ENCODE measurements around the gene ROR1. TPM values are rescaled to one million over a fixed set of nuclear protein-coding genes. Genes with fewer than 3 reads are reported as not detected.

ROR1 gene
- total and polyA plus RNA-seq, 9 donors = 7.2 to 22.4 (median 11.4) TPM

DNA sequence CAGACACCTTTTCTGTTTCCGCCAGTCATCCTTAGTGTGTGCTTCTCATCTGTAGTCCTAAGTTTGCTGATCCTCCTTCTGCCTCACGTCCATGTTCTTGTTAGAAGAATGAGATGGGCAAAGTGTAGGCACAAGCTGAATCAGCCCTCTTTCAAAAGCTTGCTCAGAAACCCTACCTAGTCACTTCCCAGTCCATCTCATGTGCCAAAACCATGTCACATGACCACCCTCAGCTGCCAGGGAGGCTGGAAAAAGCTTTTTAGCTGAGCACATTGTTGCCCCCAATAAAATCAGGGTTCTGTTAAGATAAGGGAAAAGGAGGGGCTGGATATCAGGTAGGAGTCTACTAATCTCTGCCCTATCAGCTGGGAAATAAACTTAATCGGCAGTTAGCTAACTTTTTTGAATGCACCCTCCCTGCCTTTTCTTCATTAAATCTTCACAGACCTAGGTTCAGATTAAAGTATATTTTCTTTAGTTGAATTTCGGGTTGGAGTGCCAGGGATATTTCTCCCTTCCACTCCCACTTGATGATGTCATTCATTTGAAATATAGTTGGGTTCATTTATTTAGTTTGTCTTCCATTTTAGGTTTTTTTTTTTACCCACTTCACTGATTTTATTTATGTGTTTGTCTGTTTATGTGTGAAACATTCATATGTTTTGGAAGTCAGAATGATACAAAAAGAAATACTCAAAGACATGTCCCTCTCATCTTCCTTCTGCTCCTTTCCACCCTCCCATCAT lies 129.2 kb downstream of the ROR1 start:
- no CpG with 5 or more reads among the region's 4 CpGs for WGBS (ENCODE audit: insufficient coverage)

DNA sequence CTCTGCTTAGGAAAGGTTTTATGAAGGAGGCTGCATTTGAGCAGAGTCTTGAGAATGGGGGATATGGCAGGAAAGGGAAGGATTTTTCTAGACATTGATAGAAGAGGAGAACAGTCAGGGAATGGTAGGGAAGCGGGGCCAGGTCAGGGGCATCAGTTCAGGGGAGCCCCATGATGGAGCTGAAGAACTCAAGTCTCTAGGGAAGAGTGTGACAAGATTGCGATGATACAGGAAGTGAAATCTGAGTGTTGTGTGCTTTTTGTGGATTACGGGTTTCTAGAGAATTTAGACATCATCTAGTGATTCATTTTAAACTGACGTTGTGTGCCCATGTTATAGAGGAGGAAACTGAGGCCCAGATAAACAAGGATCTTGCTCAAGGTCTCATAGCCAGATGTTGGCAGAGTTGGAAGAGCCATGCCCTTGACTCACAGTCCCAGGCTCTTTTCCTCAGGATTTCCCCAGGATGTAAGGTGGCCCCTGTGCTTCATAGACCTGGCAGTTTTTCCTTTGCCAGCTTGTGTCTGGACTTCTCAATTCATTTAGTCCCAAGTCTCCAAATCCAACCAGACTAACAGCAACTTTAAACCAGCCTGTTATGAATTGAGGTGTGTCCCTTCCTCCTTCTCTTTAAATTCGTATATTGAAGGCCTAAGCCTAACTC lies 130.3 kb downstream of the ROR1 start:
- no peaks in the 10 kb centered on the region for H3K9me3 ChIP-seq (replicated peaks; ENCODE audit: control insufficient read depth, low read depth, low read length)
- H3K36me3 ChIP-seq (ENCODE audit: control insufficient read depth, insufficient read depth, low read length) = no peaks in the 10 kb centered on the region
- DNase-seq = no peak
- WGBS (ENCODE audit: insufficient coverage) = 82% methylated on average over 4 of the region's 5 CpGs
- no peak overlapping the region for H3K27ac ChIP-seq (ENCODE audit: low read length)
- no peak overlapping the region for H3K4me3 ChIP-seq (ENCODE audit: low read length)
- peaks cover 4% of the 10 kb centered on the region for H3K4me1 ChIP-seq (ENCODE audit: control insufficient read depth, insufficient read depth, low read length)
- H3K27me3 ChIP-seq (ENCODE audit: control insufficient read depth, insufficient read depth, low read length) = no peaks in the 10 kb centered on the region

More for the DNA sequence above, 129.2 kb downstream of the ROR1 start:
- H3K27ac ChIP-seq (ENCODE audit: low read length) = no peak overlapping the region
- no peaks in the 10 kb centered on the region for H3K27me3 ChIP-seq (ENCODE audit: control insufficient read depth, insufficient read depth, low read length)
- no peak overlapping the region for H3K4me3 ChIP-seq (ENCODE audit: low read length)
- peaks cover 4% of the 10 kb centered on the region for H3K4me1 ChIP-seq (ENCODE audit: control insufficient read depth, insufficient read depth, low read length)
- no peaks in the 10 kb centered on the region for H3K36me3 ChIP-seq (ENCODE audit: control insufficient read depth, insufficient read depth, low read length)
- no peaks in the 10 kb centered on the region for H3K9me3 ChIP-seq (replicated peaks; ENCODE audit: control insufficient read depth, low read depth, low read length)
- DNase-seq = no peak

DNA sequence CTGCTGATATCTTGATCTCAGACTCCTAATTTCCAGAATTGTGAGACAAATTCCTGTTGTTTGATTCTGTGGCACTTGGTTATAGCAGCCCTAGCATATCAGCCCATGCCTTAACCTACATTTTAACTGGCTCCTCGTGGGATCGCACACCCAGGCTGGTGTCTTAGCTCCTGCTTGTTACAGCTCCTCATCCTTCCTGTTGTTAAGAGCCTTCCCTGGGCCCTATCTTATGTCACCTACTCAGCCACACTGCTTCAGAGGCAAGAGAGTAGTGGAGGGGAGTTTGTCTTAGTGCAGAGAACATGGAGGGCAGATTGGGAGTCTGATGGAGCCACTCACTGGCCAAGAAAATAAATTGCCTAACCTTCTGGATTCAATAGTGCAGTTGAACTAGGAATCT lies 131.0 kb downstream of the ROR1 start:
- 93% methylated on average over 2 of the region's 2 CpGs for WGBS (ENCODE audit: insufficient coverage)
- Histone ChIP-seq H3K9me3 (replicated peaks; ENCODE audit: control insufficient read depth, low read depth, low read length) (no peaks in the 10 kb centered on the region), H3K27me3 (ENCODE audit: control insufficient read depth, insufficient read depth, low read length) (no peaks in the 10 kb centered on the region), H3K4me3 (ENCODE audit: low read length) (no peak overlapping the region), H3K27ac (ENCODE audit: low read length) (no peak overlapping the region), H3K4me1 (ENCODE audit: control insufficient read depth, insufficient read depth, low read length) (peaks cover 6% of the 10 kb centered on the region), H3K36me3 (ENCODE audit: control insufficient read depth, insufficient read depth, low read length) (no peaks in the 10 kb centered on the region)
- DNase-seq = no peak

DNA sequence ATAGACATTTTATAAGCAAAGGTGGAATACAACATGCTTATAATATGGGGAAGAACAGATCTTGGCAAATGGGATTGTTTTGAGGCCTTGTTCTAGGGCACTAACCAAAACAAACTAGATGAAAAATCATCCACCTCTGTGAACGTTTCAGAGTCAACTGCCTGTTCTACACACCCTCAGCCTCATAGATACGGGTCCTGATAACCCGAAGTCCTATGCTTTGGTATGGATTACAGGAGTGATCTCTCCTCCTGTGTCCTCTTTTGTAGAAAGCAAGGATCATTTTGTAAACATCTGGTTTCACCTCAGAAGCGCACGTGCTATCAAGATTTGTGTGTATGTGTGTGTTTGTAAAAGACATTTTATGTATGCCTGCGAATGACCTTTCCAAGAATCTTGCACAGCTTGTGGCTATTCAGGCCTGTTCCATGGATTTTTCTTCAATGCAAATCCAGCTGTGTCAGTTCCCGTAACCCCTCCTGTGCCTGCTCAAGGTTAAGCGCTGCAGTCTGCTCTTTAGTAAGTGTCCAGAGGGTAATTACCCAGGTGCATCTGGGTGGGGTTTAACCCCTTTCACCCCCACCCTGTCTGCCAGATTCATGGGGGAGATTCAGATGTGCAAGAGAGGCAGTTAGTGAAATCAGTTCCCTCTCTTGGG lies 132.4 kb downstream of the ROR1 start:
- Histone ChIP-seq H3K27ac (ENCODE audit: low read length) (peak overlapping the region; percentile 45), H3K4me3 (ENCODE audit: low read length) (no peak overlapping the region), H3K27me3 (ENCODE audit: control insufficient read depth, insufficient read depth, low read length) (no peaks in the 10 kb centered on the region), H3K9me3 (replicated peaks; ENCODE audit: control insufficient read depth, low read depth, low read length) (no peaks in the 10 kb centered on the region), H3K4me1 (ENCODE audit: control insufficient read depth, insufficient read depth, low read length) (peaks cover 6% of the 10 kb centered on the region), H3K36me3 (ENCODE audit: control insufficient read depth, insufficient read depth, low read length) (no peaks in the 10 kb centered on the region)
- WGBS (ENCODE audit: insufficient coverage) = 6% methylated on average over 3 of the region's 8 CpGs
- peak; percentile 78 for DNase-seq

DNA sequence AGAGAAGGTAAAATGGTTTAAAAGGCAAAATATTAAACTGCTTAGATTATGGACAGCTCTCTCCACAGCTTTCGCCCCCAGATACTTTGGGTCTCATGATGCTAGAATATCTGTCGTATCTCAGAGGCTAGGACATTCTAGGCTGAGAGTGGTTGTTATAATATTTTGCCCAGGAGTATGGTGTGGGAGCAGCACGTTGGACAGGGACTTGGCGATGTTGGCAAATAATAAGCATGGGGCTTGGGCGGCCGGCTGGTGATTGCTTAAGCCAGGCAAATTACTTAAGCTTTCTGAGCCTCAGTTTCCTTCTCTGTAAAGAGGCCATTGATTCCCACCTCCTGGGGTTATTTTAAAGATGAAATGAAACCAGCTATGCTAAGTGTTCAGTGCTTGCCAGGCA lies 133.2 kb downstream of the ROR1 start:
- Histone ChIP-seq H3K4me1 (ENCODE audit: control insufficient read depth, insufficient read depth, low read length) (peaks cover 6% of the 10 kb centered on the region), H3K4me3 (ENCODE audit: low read length) (no peak overlapping the region), H3K36me3 (ENCODE audit: control insufficient read depth, insufficient read depth, low read length) (no peaks in the 10 kb centered on the region), H3K27ac (ENCODE audit: low read length) (peak overlapping the region; percentile 29), H3K9me3 (replicated peaks; ENCODE audit: control insufficient read depth, low read depth, low read length) (no peaks in the 10 kb centered on the region), H3K27me3 (ENCODE audit: control insufficient read depth, insufficient read depth, low read length) (no peaks in the 10 kb centered on the region)
- no peak for DNase-seq
- 89% methylated on average over 2 of the region's 6 CpGs for WGBS (ENCODE audit: insufficient coverage)

DNA sequence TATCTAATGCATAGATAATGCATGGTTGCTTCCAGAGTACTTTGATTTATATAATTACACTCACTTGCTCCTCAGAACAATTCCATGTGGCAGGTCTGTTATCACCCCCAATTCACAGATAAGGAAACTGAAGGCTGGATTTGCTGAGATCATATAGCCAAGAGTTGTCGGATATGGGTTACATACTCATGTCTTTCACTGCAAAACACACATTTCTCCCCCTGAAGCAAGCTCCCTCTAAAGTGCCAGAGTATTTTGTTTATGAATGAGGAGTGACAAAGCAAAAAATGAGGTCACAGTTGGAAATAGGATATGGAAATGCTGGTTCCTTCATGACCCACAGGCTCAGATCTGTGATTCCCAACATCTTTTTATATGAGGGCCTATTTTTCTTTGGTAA lies 134.2 kb downstream of the ROR1 start:
- Histone ChIP-seq H3K27me3 (ENCODE audit: control insufficient read depth, insufficient read depth, low read length) (no peaks in the 10 kb centered on the region), H3K4me3 (ENCODE audit: low read length) (no peak overlapping the region), H3K36me3 (ENCODE audit: control insufficient read depth, insufficient read depth, low read length) (no peaks in the 10 kb centered on the region), H3K27ac (ENCODE audit: low read length) (no peak overlapping the region), H3K9me3 (replicated peaks; ENCODE audit: control insufficient read depth, low read depth, low read length) (no peaks in the 10 kb centered on the region), H3K4me1 (ENCODE audit: control insufficient read depth, insufficient read depth, low read length) (peaks cover 4% of the 10 kb centered on the region)
- no CpG with 5 or more reads among the region's 1 CpG for WGBS (ENCODE audit: insufficient coverage)
- DNase-seq = peak; percentile 40

DNA sequence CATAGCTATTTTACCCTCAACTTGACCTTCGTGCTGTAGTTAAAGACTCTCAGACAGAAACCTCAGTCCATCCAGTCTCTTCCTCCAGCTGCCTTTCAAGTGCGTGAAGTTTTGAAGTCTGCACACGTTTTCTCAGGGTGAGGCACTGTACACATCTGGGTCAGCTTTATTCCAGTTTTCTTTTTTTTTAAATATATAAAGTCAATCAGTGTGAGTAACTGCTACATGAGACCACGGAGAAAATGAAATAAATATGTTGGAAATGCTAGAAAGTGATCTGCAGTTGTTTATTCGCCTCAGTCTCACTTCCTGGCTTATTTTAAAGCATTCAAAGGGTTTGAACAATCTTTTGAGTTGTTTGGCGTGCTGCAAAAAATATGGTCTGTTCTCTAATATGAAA lies 135.7 kb downstream of the ROR1 start:
- peak; percentile 66 for DNase-seq
- Histone ChIP-seq H3K4me1 (ENCODE audit: control insufficient read depth, insufficient read depth, low read length) (peaks cover 7% of the 10 kb centered on the region), H3K27ac (ENCODE audit: low read length) (no peak overlapping the region), H3K9me3 (replicated peaks; ENCODE audit: control insufficient read depth, low read depth, low read length) (no peaks in the 10 kb centered on the region), H3K36me3 (ENCODE audit: control insufficient read depth, insufficient read depth, low read length) (no peaks in the 10 kb centered on the region), H3K4me3 (ENCODE audit: low read length) (no peak overlapping the region), H3K27me3 (ENCODE audit: control insufficient read depth, insufficient read depth, low read length) (peaks cover 4% of the 10 kb centered on the region)
- no CpG with 5 or more reads among the region's 6 CpGs for WGBS (ENCODE audit: insufficient coverage)

DNA sequence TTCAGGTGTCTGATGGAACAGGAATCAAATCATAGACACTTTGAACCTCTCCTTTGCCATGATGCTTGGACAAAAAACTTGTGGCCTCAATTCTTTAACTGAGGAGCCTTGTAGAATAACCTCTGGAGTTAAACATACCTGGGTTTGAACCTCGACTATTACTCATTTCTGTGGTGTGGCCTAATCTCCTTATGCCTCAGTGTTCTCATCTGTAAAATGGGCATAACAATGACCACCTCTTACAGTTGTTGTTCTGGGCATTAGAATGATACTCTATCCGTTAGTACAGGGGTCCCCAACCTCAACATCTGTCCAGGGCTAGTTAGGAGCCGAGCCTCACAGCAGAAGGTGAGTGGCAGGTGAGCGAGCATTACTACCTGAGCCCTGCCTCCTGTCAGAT lies 137.2 kb downstream of the ROR1 start:
- no peaks in the 10 kb centered on the region for H3K9me3 ChIP-seq (replicated peaks; ENCODE audit: control insufficient read depth, low read depth, low read length)
- H3K4me1 ChIP-seq (ENCODE audit: control insufficient read depth, insufficient read depth, low read length) = peaks cover 6% of the 10 kb centered on the region
- peaks cover 4% of the 10 kb centered on the region for H3K27me3 ChIP-seq (ENCODE audit: control insufficient read depth, insufficient read depth, low read length)
- H3K36me3 ChIP-seq (ENCODE audit: control insufficient read depth, insufficient read depth, low read length) = no peaks in the 10 kb centered on the region
- H3K4me3 ChIP-seq (ENCODE audit: low read length) = no peak overlapping the region
- WGBS (ENCODE audit: insufficient coverage) = 96% methylated on average over 3 of the region's 4 CpGs
- H3K27ac ChIP-seq (ENCODE audit: low read length) = no peak overlapping the region
- DNase-seq = no peak

DNA sequence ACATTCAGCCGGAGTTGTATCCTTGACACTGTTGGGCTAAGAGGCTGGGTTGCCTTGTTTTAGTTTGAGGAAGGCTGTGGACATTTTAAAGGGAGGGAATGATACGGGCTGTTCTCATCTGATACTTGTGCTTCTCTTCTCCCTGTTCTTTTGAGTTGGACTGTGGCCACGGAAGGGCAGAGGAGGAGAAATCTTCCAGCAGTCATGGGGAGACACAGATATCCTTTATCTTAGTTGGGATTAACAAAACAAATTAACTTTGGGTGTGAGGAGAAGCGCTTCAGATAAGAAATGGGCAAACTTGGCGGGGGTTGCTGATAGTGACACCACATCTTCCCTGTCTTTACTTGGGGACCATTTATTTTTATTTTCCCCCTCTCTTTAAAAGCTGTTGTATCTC lies 138.8 kb downstream of the ROR1 start:
- Histone ChIP-seq H3K4me3 (ENCODE audit: low read length) (no peak overlapping the region), H3K27ac (ENCODE audit: low read length) (no peak overlapping the region), H3K9me3 (replicated peaks; ENCODE audit: control insufficient read depth, low read depth, low read length) (no peaks in the 10 kb centered on the region), H3K27me3 (ENCODE audit: control insufficient read depth, insufficient read depth, low read length) (peaks cover 4% of the 10 kb centered on the region), H3K36me3 (ENCODE audit: control insufficient read depth, insufficient read depth, low read length) (no peaks in the 10 kb centered on the region), H3K4me1 (ENCODE audit: control insufficient read depth, insufficient read depth, low read length) (peaks cover 5% of the 10 kb centered on the region)
- WGBS (ENCODE audit: insufficient coverage) = 67% methylated on average over 1 of the region's 5 CpGs
- no peak for DNase-seq

DNA sequence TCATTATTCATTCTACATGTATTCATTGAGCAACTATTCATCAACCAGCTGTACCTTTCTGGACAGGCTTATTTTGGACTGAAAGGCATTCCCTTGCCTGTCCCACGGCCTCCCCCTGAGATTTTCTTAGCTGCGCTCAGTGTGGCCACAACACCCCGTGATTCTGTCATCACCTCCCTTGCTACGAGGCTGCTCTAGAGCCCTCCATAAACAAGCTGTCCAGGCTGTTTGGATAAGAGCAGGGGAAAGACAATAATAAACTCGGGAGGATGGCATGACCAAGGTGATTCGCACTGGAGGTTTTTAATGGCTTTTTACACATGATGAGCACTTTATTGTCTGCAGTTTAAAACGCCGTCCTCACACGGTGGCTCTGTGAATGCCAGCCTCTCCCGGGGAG lies 139.7 kb downstream of the ROR1 start:
- Histone ChIP-seq H3K9me3 (replicated peaks; ENCODE audit: control insufficient read depth, low read depth, low read length) (no peaks in the 10 kb centered on the region), H3K36me3 (ENCODE audit: control insufficient read depth, insufficient read depth, low read length) (no peaks in the 10 kb centered on the region), H3K4me3 (ENCODE audit: low read length) (no peak overlapping the region), H3K27me3 (ENCODE audit: control insufficient read depth, insufficient read depth, low read length) (peaks cover 4% of the 10 kb centered on the region), H3K27ac (ENCODE audit: low read length) (no peak overlapping the region), H3K4me1 (ENCODE audit: control insufficient read depth, insufficient read depth, low read length) (peaks cover 5% of the 10 kb centered on the region)
- DNase-seq = no peak
- 66% methylated on average over 7 of the region's 10 CpGs for WGBS (ENCODE audit: insufficient coverage)
